Measurements from ENCODE around the gene GLP1R.

Gene GLP1R

DNA sequence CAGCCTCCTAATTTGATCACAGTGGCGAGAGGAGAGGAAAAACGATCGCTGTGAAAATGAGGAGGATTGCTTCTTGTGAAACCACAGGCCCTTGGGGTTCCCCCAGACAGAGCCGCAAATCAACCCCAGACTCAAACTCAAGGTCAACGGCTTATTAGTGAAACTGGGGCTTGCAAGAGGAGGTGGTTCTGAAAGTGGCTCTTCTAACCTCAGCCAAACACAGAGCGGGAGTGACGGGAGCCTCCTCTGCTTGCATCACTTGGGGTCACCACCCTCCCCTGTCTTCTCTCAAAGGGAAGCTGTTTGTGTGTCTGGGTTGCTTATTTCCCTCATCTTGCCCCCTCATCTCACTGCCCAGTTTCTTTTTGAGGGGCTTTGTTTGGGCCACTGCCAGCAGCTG lies 37.7 kb downstream of the GLP1R start:
- no peak for DNase-seq (ENCODE audit: low read depth)

DNA sequence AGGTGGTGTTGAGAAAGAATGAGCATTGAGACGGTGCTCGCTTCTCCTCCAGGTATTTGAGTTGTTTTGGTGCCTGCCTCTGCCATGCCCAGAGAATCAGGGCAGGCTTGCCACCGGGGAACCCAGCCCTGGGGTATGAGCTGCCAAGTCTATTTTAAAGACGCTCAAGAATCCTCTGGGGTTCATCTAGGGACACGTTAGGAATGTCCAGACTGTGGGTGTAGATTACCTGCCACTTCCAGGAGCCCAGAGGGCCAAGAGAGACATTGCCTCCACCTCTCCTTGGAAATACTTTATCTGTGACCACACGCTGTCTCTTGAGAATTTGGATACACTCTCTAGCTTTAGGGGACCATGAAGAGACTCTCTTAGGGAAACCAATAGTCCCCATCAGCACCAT lies 38.1 kb downstream of the GLP1R start:
- DNase-seq (ENCODE audit: low read depth), result no peak

DNA sequence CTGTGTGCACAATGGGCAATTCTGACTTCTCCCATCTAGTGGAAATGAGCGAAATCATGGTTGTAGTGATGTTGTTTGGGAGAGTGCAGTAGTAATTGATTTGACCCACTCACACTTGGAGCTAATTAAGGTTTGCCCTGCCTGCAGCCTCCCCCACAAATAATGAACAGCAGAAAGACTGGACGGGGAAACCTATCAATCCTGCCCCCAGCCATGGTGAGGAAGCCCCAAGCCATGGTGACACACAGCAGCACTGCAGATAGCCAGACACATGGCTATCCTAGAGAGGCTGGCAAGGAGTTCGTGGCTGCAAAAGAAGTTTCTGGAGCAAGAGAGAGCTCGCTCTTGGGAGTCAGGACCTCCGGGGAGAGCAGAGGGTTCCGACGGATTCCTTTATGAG lies 38.6 kb downstream of the GLP1R start:
- no peak for DNase-seq (ENCODE audit: low read depth)

DNA sequence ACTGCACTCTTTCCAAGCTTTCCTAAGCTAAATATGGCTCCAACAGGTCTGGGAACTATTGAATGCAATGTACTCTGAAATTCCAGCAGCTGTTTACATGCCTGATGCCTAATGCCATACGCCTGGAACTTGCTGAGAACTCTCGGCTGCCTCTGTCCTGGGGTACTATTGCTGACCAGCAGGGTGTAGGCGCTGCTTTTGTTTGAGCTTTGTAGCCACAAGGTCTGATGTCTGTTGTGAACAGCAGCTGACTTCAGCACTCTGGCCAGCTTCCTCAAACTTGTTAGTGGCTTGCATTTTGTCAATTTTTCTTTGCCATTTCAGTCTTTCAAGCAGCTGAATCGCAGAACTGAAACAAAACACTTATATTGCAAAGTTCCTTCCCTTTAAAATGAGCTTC lies 39.8 kb downstream of the GLP1R start:
- DNase-seq (ENCODE audit: low read depth), result no peak

DNA sequence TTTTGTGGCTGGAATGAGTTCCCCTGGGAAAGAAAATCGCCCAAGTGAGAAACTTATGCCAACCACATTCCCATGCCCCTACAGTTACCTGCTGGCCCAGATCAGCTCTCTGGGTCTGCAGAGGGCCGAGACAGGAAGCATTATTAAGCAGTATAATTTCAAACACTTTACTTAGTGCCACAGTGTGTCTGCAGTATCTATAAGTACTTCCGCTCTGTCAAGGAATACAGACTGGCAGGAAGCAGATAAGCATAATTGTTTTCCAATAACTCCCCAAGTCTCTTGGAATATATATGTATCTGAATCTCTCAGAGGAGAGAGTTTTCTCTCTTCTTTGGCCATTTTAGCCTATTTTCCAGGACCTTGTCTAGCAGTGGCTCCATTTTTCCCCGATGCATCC lies 41.5 kb downstream of the GLP1R start:
- no peak for DNase-seq (ENCODE audit: low read depth)

GRCh38 chr6:39091220-39091619 lies 42.6 kb downstream of the GLP1R start:
- no peak for DNase-seq (ENCODE audit: low read depth)

- no peak for DNase-seq (ENCODE audit: low read depth)
Observed at GRCh38 chr6:39092124-39092523, 43.5 kb downstream of the GLP1R start.

- DNase-seq (ENCODE audit: low read depth), result no peak
Observed at GRCh38 chr6:39093149-39093708, 44.6 kb downstream of the GLP1R start.

- no peak for DNase-seq (ENCODE audit: low read depth)
Observed at GRCh38 chr6:39095578-39095977, 47.0 kb downstream of the GLP1R start.

DNA sequence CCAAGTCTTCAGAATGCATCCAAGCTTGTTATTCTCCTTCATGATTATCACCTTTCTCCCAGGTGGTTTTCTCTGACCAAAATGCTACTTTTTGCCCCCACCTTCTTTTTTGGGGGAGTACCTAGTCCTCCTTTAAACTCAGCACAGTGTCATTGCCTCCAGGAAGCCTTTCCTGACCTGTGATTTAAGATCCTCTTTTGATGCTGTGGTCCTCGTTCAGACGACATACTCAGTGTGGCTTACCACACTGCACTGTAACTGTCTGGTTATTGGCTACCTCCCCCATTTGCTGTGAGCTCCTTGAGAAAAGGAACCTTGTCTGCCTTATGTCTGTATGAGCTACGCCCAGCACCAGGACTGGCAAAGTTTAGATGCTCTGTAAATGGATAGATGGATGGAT lies 51.8 kb downstream of the GLP1R start:
- DNase-seq (ENCODE audit: low read depth), result no peak

DNA sequence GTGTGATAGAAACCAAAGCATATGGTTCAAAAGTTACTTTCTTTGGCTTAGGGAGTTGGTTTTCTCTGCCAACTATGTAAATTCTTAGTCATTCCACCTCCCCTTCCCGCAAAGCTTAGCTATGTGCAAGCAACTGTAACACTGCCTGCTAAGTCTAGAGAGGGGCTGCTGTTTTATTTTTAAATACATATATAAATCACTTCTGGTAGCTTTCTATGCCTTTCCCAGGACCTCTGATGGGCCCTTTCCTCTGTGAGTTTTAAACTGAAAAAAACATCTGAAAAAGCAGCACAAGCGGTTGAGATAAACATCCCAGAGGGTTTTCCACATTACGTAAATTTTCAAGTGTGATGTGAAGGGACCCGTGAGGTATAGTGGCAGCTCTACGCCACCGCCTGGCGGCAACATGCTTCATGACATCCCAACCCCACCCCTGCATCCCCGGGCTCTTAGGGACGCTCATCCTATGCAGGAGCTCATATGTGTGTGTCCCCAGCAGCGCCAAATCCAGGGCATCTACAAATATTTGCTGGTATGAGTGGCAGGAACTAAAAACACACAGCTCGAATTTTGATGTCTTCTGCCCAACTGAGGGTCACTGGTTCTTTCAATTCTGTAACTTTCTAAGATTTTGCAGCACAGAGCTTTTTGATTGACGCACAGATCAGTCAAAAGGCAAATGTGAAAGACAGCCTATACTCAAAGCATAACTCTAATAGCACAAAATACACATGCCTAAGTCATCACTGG lies 53.7 kb downstream of the GLP1R start:
- DNase-seq (ENCODE audit: low read depth), result no peak

- no peak for DNase-seq (ENCODE audit: low read depth)
Observed at GRCh38 chr6:39102821-39103136, 54.2 kb downstream of the GLP1R start.

- no peak for DNase-seq (ENCODE audit: low read depth)
Observed at GRCh38 chr6:39104528-39104927, 55.9 kb downstream of the GLP1R start.

DNA sequence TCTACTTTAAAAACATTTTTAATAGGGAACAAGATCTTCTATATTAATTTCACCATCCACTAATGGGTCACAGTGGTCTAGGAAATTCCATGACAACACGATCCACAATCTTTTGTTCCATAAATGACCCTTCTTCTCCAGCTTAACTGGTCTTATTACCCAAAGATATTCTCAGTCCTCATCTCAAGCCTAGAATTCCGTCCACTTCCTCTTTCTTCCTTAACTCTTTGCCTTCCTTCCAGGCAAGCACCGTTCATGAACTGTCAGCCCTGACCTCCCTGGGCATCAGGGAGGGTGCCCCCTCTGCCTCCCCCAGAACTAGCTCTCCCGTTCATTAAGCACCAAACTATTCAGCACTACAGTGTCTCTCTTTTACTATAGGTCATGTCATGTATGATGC lies 58.5 kb downstream of the GLP1R start:
- DNase-seq (ENCODE audit: low read depth), result no peak

DNA sequence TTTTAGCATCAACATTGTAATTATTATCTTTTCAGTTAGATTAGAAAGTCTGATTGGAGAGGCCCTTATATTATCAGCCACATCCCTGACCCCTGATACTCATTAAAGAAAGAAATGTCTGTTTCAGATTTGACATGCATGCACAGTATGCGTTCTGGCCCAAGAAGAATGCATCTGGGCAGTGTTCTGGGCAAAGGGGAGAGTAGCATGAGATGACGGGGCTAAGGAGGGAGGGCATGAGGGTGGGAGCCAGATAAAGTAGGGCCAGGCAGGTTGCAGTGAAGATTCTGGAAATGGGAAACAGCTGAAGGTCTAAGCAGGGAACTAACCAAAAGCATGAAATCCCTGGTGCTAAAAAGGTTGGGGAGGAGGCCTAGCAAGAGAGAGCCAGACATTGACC lies 59.1 kb downstream of the GLP1R start:
- DNase-seq (ENCODE audit: low read depth), result no peak

GRCh38 chr6:39108041-39108839 lies 59.7 kb downstream of the GLP1R start:
- no peak for DNase-seq (ENCODE audit: low read depth)

DNA sequence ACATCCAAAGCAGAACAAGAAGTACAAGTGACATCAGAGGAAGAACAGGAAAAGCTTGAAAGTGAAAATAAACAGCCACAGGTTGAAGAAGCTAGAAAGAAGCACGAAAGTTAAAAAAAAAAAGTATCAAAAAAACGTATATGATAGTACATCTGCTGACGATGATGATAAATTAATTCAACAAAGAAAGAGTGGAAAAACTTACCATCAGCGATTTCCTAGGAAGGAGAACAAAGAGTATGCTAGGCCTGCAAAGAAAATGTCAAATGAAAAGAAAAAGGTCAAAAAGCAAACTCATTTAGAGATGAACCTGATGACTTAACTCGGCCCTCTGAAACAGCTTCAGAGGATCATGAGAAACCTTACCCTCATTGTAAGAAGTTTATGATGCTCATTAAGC lies 62.7 kb downstream of the GLP1R start:
- DNase-seq (ENCODE audit: low read depth), result no peak

DNA sequence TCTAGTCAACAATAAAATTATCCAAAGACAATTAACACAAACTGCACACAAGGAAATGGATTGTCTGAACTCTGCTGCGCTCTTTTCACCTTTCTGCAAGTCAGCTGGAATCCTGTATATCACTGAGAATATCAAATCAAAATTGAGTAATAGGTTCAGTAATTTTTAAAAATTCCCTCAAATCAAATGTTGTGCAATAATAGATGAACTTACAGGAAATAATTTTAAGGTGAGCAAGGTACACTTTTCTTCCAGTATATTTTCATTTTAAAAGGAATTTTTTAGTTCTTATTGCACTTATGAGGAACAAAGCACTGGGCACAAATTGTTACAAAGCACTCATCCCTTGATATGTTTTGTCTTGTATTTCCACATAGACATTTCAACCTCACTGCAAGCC lies 65.2 kb downstream of the GLP1R start:
- no peak for DNase-seq (ENCODE audit: low read depth)

DNA sequence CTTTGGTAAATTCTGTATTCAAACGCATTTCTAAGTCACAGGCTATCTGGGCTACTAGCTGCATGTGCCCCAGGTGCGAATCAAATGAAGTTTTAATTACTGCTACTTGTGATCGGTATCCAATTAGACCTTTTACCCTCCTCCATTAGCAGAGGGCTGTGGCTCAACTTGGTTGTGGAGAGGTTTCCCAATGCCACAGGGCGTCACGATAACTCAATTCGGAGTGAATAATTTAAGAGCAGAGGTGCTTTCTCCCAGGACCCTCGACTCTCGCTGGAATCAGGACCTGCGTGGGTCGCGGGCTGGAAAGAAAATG lies 65.8 kb downstream of the GLP1R start:
- DNase-seq (ENCODE audit: low read depth), result no peak

DNA sequence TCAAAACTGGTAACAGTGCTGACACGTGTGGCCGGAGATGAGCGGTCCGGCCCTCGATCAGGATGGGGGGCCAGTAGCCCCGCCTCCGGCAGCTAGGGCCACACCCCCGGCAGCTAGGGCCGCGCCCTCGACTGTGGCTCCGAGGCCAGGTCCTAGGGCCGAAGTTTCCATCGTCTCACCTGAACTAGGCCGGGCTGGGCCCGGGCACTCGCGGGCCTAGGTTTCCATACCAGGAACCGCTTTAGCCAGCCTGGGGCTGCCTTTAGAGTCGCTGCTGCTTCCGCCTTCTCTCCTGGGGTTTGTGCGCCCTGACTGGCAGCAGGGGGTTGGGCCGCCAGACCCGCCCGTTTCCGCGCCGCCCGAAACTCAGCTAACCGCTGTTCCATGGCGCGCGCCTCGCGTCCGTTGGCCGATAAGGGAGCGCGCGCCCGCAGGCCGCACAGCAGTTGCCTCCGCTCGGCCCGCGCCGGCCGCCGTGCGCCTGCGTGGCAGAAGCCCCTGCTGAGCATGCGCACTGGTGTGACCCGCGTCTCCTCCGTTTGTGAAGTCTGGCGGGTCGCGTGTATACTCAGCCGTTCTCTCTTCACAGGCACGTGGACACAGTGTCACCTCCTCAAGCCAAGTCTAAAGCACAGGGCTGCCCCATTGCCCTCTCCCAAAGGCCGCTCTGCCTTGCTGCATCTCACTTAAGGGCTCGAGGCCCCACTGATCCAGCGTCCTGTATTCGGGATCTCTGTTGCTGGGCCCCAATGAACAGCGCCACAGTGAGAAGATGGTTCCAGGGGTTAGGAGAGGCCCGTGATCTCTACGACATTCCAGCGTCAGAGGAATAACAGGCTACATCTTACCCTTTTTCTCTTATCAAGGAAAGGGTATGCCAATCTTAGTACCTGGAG lies 66.4 kb downstream of the GLP1R start, which contains the start of gene SAYSD1:
Gene SAYSD1 (minus strand): TSS at position 483 of the 896 bp plus-strand sequence. CDS start 97 bp downstream, at position 386.
- peak; percentile 85 for DNase-seq (ENCODE audit: low read depth)

GRCh38 chr6:39118921-39119320 lies 70.3 kb downstream of the GLP1R start:
- no peak for DNase-seq (ENCODE audit: low read depth)

DNA sequence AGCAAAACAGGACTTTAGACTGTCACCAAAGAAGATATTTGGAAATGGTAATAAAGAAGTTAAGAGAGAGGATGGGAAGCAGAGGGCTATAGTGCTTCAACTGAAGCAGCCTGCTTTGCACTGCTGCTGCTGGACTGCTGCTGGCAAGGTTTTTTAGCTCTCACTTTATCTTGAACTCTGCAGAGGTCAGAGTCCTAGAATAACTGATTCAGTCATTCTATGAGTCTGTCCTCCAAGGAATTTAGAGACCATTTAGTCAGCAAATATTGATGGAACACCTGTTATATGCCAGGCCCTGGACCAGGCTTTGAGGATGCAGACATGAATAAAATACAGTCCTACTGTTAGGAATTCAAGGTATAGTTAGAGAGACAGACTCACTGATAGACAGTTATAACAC lies 75.5 kb downstream of the GLP1R start:
- no peak for DNase-seq (ENCODE audit: low read depth)

GRCh38 chr6:39128106-39128505 lies 79.5 kb downstream of the GLP1R start:
- DNase-seq (ENCODE audit: low read depth), result no peak
